CD4-positive, alpha-beta T cell treated with Interleukin-4 for 1 hour (primary cell): ENCODE results near the gene CYP2D6.
"Not testable (repeated sequence)": the region's sequence is repeated elsewhere in the genome, so short reads cannot be mapped to it uniquely, and the experiment has no call there.

Source experiments
- DNase-seq, 2 donors: peaks; one replicate each; pipeline ENCODE4 v3.0.0-alpha.2; 2020 to 2022

Gene CYP2D6

DNA sequence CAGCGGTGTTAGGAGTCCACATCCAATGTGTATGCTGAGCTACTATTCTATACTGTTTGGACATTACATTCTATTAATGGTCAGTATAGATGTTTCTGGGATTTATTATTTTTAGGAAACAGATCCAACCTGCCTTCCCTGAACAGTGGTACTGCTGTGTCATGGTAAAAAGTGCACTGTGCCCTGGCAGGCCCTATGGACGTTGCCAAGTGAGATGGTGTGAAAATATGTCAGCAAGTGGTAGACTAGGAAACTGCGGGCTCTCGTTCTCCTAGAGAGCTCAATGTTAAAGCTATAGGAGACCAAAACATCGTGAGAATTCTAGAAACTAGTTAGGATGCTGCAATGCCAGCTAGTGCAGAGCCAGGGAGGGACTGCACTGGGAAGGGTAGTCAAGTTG lies 26.0 kb upstream of the CYP2D6 start:
- DNase-seq, result no peak

DNA sequence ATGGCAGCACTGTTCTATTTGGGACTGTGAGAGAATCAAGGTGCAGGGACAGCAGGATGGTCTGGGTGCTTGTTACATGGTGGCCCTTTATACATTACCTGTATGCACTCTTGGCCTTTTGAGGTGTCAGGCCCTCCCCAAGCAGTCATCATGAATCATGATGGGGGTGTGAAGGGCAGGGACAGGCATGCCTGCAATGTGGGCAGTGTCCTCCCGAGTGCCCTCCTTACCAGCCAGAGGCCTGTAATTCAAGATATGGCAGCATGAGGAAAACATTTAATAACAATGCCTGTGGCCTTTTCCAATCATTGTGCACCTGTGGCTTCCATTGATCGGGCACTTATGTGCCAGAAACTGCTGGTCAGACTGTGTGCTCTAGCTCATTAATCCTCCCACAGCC lies 25.5 kb upstream of the CYP2D6 start:
- no peak for DNase-seq

DNA sequence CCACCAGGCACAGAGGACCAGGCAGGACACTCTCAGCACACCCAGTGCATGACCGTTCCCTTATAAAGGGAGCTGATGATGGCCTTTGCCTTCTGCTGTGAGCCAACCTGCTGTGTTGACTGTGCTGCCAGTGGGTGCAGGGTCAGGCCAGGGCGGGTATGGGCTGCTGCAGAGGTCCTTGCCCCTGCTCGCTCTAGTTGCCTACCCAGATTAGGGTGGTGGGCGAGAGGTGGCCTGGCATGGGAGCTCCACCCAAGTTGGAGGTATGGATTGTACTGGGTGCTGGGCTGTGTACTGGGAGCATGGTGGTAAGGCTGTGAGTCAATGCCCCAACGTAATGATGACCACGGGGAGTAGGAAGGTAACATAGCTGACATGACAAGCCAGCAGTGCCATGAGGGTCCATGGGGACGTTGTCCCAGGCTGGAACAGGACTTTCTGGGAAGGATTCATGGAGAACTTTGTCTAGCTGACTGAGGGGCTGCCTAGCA lies 24.5 kb upstream of the CYP2D6 start:
- DNase-seq, result no peak

DNA sequence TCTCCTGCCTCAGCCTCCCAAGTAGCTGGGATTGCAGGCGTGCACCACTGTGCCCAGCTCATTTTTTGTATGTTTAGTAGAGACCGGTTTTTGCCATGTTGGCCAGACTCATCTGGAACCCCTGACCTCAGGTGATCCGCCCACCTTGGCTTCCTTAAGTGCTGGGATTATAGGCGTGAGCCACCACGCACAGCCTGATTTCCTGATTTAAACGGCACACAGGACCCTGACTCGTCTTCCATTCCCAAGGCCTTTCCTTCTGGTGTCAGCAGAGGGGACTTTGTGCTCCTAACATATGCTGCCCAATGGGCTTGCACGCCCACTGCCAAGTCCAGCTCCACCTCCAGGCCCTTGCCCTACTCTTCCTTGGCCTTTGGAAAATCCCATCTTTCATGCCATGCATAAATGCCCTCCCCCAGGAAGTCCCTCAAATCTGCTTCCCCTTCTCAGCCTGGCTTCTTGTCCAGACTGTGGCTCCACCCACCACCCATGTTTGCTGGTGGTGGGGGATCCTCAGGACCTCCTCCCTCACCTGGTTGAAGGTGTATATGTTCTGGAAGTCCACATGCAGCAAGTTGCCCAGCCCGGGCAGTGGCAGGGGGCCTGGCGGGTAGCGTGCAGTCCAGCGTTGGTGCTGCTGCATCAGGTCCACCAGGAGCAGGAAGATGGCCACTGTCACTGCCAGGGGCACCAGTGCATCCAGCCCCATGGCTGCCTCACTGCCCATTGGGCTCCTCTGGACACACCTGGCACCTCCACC lies 23.9 kb upstream of the CYP2D6 start:
- no peak for DNase-seq

DNA sequence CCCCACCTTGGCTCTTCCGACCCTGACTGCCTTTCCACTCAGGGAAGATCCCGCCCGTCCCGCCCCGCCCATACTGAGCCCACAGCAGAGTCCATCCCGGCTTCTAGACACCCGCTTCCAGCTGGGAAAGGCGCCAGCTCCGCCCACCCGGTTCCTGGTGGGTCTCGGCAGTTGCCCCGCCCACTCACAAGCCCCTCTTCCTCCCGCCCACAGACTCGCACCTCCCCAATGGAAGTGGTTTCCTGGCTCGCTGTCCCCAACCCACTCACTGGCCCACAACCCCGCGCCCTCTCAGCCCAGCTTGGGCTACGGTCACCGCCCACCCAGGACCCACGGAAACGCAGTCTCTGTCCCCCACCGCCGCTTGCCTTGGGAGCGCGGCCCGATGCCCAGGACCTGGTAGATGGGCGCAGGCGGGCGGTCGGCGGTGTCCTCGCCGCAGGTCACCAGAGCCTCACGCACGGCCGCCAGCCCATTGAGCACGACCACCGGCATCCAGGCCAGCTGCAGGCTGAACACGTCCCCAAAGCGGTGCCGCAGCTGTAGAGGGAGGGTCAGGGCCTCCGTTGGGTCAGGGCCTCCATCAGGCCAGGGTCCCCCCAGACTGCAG lies 22.2 kb upstream of the CYP2D6 start:
- DNase-seq, result no peak

DNA sequence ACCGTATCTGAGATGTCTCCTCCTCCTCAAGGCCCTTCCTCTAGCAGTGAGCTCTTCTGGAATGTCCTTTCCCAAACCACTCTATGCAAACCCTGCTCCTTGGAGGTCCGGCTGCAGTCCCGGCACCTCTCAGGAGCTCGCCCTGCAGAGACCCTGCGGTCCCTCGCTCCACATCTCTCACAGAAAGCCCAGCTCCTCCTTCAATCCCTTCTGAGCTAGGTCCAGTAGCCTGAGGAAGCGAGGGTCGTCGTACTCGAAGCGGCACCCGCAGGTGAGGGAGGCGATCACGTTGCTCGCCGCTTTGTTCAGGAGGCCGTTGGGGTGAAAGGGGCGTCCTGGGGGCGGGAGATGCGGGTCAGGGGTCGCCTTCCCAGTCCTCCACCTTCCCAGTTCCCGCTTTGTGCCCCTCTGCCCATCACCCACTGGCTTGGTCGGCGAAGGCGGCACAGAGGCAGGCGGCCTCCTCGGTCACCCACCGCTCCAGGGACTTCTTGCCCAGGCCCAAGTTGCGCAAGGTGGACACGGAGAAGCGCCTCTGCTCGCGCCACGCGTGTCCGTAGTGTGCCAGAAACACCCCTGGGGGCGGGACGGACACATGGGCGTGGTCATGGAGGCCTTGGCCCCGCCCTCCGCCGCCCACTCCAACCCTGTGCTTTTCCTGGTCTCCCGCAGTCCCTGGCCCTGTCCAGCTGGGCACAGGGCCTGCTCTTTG lies 21.5 kb upstream of the CYP2D6 start:
- no peak for DNase-seq

DNA sequence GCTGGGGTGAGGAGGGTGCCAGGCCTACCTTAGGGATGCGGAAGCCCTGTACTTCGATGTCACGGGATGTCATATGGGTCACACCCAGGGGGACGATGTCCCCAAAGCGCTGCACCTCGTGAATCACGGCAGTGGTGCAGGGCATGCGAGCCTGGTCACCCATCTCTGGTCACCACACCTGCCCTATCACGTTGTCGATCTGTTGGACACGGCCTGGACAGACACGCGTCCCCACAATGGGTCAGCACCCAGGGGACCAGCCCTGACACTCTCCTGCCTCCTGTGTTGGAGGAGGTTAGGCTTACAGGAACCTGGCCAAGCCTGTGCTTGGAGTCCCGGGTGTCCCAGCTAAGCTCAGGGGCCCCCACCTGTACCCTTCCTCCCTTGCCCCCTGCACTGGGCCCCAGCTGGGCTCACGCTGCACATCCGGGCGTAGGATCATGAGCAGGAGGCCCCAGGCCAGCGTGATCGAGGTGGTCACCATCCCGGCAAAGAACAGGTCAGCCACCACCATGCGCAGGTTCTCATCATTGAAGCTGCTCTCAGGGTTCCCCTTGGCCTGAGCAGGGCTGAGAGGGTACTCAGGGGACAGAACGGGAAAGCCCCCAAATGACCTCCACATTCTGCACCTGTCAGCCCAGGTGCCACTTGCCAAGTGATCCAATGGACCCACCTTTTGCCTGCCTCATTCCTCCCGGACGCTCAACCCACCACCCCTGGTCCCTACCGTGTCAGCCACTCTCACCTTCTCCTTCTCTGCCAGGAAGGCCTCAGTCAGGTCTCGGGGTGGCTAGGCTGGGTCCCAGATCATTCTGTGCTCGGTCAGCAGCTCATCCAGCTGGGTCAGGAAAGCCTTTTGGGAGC lies 20.3 kb upstream of the CYP2D6 start:
- no peak for DNase-seq

DNA sequence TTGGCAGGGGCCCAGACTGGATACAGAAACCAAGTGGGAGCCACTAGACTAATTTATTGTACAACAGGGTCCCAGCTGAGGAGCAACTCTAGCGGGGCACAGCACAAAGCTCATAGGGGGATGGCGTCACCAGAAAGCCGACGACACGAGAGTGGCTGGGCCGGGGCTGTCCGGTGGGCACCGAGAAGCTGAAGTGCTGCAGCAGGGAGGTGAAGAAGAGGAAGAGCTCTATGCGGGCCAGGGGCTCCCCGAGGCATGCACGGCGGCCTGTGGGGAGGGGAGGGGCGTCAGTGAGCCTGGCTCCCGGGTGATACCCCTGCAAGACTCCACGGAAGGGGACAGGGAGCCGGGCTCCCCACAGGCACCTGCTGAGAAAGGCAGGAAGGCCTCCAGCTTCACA lies 19.2 kb upstream of the CYP2D6 start:
- not testable (repeated sequence) for DNase-seq

DNA sequence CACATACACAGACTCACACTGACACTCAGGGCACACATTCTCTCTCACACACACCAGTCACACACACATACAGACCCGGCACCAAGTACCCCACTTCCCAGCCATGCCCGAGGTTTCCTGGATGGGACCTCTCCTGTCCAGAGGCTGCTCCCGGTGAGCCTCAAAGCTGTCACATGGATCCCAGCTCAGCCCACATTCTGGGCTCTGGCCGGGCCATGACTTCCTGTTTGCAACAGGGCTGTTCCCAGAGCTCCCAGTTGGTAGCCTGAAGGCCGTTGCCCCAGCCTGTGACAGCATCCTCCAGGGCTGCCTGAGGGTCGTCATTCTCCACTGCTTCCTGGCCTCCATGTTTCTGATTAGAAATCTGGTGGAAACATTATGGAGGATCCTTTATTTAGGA lies 14.6 kb upstream of the CYP2D6 start:
- no peak for DNase-seq

DNA sequence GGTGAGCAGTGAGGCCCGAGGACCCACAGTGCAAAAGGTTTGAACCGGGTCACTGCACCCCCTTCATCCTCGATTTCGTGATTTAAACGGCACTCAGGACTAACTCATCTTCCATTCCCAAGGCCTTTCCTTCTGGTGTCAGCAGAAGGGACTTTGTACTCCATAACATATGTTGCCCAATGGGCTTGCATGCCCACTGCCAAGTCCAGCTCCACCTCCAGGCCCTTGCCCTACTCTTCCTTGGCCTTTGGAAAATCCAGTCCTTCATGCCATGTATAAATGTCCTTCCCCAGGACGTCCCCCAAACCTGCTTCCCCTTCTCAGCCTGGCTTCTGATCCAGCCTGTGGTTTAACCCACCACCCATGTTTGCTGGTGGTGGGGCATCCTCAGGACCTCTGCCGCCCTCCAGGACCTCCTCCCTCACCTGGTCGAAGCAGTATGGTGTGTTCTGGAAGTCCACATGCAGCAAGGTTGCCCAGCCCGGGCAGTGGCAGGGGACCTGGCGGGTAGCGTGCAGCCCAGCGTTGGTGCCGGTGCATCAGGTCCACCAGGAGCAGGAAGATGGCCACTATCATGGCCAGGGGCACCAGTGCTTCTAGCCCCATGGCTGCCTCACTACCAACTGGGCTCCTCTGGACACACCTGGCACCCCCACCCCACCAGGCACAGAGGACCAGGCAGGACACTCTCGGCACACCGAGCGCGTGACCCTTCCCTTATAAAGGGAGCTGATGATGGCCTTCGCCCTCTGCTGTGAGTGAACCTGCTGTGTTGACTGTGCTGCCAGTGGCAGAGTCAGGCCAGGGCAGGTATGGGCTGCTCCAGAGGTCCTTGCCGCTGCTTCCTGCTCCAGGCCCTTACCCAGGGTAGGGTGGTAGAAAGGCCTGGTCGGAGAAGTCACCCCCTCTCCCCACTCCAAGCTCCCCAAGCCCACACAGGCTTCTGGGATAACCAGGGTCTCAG lies 13.5 kb upstream of the CYP2D6 start:
- not testable (repeated sequence) for DNase-seq

DNA sequence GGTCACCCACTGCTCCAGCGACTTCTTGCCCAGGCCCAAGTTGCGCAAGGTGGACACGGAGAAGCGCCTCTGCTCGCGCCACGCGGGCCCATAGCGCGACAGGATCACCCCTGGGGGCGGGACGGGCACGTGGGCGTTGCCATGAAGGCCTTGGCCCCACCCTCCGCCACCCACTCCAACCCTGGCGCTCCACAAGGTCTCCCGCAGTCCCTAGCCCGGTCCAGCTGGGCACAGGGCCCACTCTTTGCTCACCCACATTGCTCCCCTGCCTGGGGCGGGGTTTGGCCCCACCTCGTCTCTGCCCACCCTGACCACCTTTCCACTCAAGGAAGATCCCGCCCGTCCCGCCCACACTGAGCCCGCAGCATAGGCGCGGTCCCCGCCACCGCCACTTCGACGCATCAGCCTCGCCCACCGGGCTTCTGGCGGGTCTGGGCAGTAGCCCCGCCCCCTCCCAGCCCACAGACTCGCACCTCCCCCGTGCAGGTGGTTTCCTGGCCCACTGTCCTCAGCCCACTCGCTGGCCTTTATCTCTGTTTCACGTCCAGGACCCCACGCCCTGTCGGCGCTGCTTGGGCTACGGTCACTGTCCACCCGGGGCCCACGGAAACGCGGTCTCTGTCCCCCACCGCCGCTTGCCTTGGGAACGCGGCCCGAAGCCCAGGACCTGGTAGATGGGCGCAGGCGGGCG lies 12.3 kb upstream of the CYP2D6 start:
- DNase-seq, result no peak

DNA sequence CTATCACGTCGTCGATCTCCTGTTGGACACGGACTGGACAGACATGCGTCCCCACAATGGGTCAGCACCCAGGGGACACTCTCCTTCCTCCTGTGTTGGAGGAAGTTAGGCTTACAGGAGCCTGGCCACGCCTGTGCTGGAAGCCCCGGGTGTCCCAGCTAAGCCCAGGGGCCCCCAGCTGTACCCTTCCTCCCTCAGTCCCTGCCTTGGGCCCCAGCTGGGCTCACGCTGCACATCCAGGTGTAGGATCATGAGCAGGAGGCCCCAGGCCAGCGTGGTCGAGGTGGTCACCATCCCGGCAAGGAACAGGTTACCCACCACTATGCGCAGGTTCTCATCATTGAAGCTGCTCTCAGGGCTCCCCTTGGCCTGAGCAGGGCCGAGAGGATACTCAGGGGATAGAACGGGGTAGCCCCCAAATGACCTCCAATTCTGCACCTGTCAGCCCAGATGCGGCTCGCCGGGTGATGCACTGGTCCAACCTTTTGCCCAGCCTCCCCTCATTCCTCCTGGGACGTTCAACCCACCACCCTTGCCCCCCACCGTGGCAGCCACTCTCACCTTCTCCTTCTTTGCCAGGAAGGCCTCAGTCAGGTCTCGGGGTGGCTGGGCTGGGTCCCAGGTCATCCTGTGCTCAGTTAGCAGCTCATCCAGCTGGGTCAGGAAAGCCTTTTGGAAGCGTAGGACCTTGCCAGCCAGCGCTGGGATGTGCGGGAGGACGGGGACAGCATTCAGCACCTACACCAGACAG lies 10.9 kb upstream of the CYP2D6 start:
- not testable (repeated sequence) for DNase-seq

DNA sequence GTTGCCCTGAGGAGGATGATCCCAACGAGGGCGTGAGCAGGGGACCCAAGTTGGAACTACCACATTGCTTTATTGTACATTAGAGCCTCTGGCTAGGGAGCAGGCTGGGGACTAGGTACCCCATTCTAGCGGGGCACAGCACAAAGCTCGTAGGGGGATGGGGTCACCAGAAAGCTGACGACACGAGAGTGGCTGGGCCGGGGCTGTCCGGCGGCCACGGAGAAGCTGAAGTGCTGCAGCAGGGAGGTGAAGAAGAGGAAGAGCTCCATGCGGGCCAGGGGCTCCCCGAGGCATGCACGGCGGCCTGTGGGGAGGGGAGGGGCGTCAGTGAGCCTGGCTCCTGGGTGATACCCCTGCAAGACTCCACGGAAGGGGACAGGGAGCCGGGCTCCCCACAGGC lies 9.5 kb upstream of the CYP2D6 start:
- DNase-seq, result not testable (repeated sequence)

DNA sequence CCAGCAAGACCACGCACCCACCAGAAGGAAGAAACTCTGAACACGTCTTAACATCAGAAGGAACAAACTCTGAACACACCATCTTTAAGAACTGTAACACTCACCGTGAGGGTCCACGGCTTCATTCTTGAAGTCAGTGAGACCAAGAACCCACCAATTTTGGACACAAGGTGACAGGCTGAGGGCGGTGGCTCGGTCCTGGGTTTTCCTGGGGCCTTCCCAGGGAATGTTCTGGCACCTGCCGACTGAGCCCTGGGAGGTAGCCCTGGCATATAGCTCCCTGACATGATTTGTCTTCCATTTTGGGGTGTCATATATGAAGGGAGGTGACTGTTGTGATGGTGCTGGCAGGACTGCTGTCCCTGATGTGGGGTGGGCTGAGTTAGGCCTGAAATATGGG lies 8.9 kb upstream of the CYP2D6 start:
- DNase-seq, result not testable (repeated sequence)

DNA sequence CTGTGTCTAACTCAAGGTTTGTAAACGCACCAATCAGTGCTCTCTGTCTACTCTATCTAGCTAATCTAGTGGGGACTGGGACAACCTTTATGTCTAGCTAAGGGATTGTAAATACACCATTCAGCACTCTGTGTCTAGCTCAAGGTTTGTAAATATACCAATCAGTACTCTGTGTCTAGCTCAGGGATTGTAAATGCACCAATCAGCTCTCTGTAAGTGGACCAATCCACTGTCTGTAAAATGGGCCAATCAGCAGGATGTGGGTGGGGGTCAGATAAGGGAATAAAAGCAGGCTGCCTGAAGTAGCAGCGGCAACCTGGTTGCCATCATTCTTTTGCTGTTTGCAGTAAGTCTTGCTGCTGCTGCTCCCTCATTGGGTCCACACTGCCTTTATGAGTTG lies 8.4 kb upstream of the CYP2D6 start:
- DNase-seq, result no peak

DNA sequence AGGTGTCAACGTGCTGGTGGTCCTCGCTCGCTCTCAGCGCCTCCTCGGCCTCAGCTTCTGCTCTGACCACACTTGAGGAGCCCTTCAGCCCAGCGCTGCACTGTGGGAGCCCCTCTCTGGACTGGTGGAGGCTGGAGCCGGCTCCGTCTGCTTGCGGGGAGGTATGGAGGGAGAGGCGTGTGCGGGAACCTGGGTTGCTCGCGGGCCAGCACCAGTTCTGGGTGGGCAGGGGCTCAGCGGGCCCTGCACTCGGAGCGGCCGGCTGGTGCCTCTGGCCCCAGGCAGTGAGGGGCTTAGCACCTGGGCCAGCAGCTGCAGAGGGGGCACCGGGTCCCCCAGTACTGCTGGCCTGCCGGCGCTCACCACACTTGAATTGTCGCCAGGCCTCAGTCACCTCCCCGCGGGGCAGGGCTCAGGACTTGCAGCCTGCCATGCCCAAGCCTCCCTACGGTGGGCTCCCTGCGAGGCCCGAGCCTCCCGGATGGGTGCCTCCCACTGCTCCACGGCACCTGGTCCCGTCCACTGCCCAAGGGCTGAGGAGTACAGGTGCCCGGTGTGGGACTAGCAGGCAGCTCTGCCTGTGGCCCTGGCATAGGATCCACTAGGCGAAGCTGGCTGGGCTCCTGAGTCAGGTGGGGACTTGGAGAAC lies 7.6 kb upstream of the CYP2D6 start:
- DNase-seq, result no peak

DNA sequence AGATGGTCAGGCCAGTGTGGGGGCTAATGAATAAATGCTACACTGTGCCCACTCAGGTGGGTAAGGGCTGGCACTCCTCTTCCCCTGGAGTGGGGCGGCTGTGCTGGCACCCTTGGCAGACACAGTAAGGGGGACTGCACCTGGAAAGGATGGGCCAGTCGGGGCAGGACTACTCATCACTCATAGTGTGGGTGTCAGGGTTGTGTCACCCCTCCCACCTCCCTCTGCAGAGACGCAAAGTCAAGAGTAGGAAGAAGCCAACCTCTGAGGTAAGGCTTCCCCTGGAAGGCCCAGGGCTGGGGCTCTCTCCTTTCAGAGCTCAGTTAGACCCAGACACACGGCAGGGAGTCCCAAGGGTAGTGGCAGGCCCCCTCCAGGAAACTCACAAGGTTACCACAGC lies 5.1 kb upstream of the CYP2D6 start:
- DNase-seq, result not testable (repeated sequence)

DNA sequence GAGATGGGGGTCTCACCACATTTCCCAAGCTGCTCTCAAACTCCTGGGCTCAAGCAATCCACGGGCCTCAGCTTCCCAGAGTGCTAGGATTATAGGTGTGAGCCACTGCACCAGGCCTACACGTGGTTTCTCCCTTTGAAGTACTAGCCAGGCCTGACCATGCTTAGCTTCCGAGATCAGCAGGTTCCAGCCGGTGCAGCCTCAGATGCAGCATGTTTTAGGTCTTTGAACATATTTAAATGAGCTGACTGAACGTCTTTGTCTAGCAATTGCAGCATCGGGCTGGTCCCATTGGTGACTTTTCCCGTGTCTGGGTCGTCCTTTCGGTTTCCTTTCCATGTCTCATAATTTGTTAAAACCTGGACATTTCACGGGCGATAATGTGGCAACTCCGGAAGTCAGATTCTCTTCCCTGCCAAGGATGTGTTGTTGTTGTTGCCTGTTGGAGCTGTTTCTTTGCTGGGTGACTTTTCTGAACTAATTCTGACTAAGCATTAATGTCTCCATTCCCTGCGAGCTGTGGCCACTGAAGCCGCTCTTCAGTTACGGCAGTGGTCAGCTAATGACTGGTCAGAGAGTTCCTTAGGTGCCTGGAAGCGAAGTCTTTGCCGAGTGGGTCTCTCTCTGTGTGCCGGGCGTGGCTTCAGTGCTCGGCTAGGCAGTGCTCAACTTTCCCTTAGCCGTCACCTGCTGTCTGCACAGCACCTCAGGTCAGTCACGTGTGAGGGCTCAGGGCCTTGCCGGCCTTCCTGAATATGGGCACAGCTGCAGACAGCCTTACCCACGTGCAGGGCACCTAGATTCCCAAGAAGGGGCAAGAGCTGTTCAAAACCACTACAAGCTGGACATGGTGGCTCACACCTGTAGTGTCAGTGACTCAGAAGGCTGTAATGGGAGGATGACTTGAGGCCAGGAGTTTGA lies 3.8 kb upstream of the CYP2D6 start:
- no peak for DNase-seq

DNA sequence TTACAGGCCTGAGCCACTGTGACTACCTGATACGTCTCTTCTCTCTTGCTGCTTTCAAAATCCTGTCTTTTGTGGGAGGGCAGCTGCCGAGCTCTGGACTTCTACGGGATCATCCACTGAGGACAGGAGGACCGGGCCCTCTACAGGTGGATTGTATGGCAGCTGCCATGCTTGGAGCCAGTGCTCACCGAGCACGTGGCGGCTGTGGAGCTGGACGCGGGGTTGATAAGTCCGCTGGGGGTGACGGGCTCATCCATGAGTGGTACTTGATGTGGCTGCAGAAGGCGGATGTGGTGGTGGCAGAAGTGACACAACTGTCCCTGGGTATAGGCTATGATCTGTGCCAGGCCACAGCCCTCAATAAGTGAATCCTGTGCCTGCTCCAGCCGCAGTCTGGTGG lies 1.8 kb upstream of the CYP2D6 start:
- no peak for DNase-seq
